A673 (cell line): Measurements from ENCODE around the gene ITPR2.

ENCODE experiments used
- CTCF ChIP-seq: fragments of 300-800, 200-600 bp; sonication (generic); conservative IDR thresholded peaks from 2 replicates; pipeline ENCODE4 v1.5.1; 2017; ENCODE audit warnings: low read depth, mild to moderate bottlenecking, antibody characterized with exemption, low read length, moderate library complexity, mixed read lengths
- EZH2 ChIP-seq: fragments of 200-600 bp; sonication (generic); IDR thresholded peaks from 2 replicates; pipeline ENCODE4 v1.6.1; 2017; ENCODE audit warnings: borderline replicate concordance, low read depth, mild to moderate bottlenecking, mixed read lengths, antibody characterized with exemption, low read length; ENCODE audit not compliant: poor library complexity, severe bottlenecking

GRCh38 chr12:26648066-26648465 lies 184.9 kb downstream of the ITPR2 start:
- no peak for TF ChIP-seq CTCF
- TF ChIP-seq EZH2, result no peak
